Activated B cell treated with CpG ODN at 0.5 μM for 24 hours (primary cell): ENCODE results near the gene POM121. TPM values are rescaled to one million over a fixed set of nuclear protein-coding genes. Genes with fewer than 3 reads are reported as not detected.
A peak's percentile ranks its signal among the peaks of the same experiment; 100 is the strongest.
"Not testable (repeated sequence)": the region's sequence is repeated elsewhere in the genome, so short reads cannot be mapped to it uniquely, and the experiment has no call there.

Source experiments
- ATAC-seq: fragments of 200-7000 bp; cut with Tn5 transposase; one replicate; pipeline ENCODE4 v1.10.0; 2021; ENCODE audit warnings: low read depth, mild to moderate bottlenecking, moderate library complexity
- CTCF ChIA-PET: fragments of 350-600 bp; sonication (Branson Sonifier 250); formaldehyde crosslinking; loops from one replicate; lab custom pipeline; 2021; ENCODE audit warnings: antibody characterized with exemption; lab: Charles Lee
- POLR2A ChIA-PET: fragments of 350-600 bp; sonication (Branson Sonifier 250); formaldehyde crosslinking; loops from one replicate; lab custom pipeline; 2021; ENCODE audit warnings: antibody characterized with exemption; lab: Charles Lee
- DNase-seq: peaks from one replicate; pipeline ENCODE4 v3.0.0; 2022
- H3K27ac Mint-ChIP-seq: one replicate; pipeline ENCODE4 v1.8.0; 2020; ENCODE audit warnings: mixed read lengths
- H3K27me3 Mint-ChIP-seq: one replicate; pipeline ENCODE4 v1.8.0; 2021; ENCODE audit warnings: mixed read lengths
- H3K36me3 Mint-ChIP-seq: one replicate; pipeline ENCODE4 v1.8.0; 2021; ENCODE audit warnings: low read depth, mixed read lengths
- H3K4me1 Mint-ChIP-seq: one replicate; pipeline ENCODE4 v1.8.0; 2021; ENCODE audit warnings: mixed read lengths
- H3K4me3 Mint-ChIP-seq: one replicate; pipeline ENCODE4 v1.8.0; 2020; ENCODE audit warnings: mild to moderate bottlenecking, mixed read lengths
- H3K9me3 Mint-ChIP-seq: one replicate; pipeline ENCODE4 v1.8.0; 2020; ENCODE audit warnings: mixed read lengths
- intact Hi-C: fragments of 100-400 bp; cut with micrococcal nuclease; formaldehyde crosslinking; loops from one replicate; pipeline ENCODE4 v1.15.1; 2024
- total RNA-seq: library from RNA; stranded (reverse); gene quantifications from 2 replicates; pipeline ENCODE4 v1.2.3, GENCODE V29; 2022

Gene POM121
- total RNA-seq, 1 donor from 2014 or later: 46.7 TPM

DNA sequence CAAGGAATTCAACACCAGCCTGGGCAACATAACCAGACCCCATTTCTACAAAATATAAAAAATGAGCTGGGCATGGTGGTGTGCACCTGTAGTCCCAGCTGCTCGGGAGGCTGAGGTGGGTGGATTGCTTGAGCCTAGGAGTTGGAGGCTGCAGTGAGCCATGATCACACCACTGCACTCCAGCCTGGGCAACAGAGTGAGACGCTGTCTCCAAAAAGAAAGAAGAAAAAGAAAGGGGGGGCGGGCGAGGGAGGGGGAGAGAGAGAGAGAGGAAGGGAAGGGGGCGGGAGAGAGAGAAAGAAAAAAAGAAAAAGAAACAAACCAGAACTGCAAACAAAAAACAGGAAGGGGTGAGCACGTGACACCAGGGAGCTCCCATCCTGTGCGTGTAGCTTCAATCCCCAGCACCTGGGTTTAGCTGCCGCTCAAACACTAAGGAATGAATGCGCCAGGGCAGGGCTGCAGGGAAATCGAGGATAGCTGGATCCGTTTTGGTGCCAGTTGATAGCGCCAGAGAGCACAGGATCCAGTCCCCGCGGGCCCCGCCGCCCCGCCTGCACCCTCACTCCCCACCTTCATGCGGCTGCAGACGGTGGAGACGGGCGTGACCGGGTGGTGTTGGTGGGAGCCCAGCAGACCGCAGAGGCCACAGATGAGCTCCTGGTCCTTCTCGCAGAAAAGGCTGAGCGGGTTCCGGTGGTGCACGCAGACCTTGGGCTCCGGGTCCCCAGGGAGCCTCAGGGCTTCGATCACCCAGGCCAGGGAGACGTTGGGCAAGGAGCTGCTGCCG, 40.5 kb downstream of the POM121 start:
- CTCF ChIA-PET, H3K9me3 Mint-ChIP-seq, H3K27me3 Mint-ChIP-seq, POLR2A ChIA-PET, H3K27ac Mint-ChIP-seq, H3K4me3 Mint-ChIP-seq, H3K36me3 Mint-ChIP-seq, H3K4me1 Mint-ChIP-seq, intact Hi-C loops, DNase-seq: not testable (repeated sequence)
- ATAC-seq: peak; percentile 51

DNA sequence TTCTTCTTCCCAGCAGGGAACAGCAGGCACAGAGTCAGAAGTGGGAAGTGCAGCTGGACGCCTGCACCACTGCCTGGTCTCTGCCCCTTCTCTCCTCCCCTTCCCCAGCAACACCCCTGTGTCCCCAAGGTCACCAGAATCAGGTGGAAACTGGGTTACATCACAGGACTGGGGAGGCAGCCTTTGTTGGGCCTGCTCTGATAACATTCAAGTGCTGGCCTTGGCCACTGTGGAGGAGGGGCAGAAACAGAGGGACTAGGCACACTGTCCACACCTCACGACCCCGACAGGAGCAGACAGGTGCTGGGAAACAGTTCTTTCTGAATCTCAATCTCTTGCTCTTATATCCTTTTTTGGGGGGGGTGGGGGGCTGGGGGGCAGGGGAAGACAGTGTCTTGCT, 42.0 kb downstream of the POM121 start:
- POLR2A ChIA-PET, ATAC-seq, H3K27ac Mint-ChIP-seq, CTCF ChIA-PET, H3K9me3 Mint-ChIP-seq, H3K27me3 Mint-ChIP-seq, DNase-seq, H3K4me1 Mint-ChIP-seq, H3K4me3 Mint-ChIP-seq, H3K36me3 Mint-ChIP-seq, intact Hi-C loops: not testable (repeated sequence)

DNA sequence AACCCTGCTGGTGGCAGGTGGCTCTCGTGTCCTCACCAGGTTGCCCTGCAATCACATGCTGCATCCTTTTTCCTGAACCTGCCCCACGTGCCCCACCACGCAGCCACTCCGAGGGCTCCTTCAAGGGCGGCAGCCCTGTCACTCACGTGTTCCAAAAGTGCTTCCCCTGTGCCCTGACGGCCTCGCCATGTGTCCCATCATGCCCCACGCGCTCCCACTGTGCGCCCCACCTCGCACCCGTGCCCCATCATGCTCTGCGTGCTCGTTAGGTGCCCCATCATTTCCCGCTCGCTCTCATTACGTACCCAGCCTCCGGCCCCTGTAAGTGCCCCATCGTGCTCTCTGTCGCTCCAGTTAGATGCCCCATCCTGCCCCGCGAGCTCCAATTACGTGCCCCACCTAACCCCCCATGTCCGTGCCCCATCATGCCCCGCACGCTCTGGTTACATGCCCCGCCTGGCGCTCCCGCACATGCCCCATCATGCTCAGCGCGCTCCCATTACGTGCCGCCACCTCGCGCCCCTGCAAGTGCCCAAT, 44.2 kb downstream of the POM121 start, which contains the start of gene TRIM74:
TSS of gene TRIM74 (minus strand) at position 487 of the 537 bp plus-strand sequence. CDS start 3,309 bp downstream, outside the sequence.
- H3K4me3 Mint-ChIP-seq, H3K27ac Mint-ChIP-seq, intact Hi-C loops, H3K4me1 Mint-ChIP-seq, H3K9me3 Mint-ChIP-seq, ATAC-seq, POLR2A ChIA-PET, H3K36me3 Mint-ChIP-seq, H3K27me3 Mint-ChIP-seq, CTCF ChIA-PET, DNase-seq: not testable (repeated sequence)

DNA sequence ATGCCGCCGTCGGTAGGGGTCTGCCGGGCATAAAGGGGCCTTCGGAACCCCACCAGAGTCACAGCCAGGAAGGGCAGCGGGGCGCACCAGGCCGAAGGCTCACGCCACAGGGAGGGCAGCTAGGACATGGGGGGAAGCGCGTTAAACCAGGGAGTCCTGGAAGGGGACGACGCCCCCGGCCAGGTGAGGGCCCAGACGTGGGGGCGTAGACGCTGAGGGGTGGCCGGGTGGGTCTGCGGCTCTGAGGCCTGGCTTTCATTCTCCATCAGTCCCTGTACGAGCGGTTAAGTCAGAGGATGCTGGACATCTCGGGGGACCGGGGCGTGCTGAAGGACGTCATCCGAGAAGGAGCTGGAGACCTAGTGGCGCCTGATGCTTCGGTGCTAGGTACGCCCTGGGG, 44.8 kb downstream of the POM121 start:
- not testable (repeated sequence) for H3K9me3 Mint-ChIP-seq

DNA sequence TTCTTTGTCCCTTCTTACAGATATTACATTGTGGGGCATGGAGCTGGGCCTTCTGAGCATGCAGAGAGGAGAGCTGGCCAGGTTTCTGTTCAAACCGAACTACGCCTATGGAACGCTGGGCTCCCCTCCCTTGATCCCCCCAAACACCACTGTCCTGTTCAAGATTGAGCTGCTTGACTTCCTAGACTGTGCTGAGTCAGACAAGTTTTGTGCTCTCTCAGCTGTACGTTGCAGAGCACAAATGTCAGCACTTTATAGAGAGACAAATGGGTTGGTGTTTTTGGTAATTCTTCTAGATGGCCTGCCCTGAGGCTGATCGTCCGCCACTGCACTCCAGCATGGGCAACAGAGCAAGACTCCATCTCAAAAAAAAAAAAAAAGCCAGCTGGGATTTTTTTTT, 46.6 kb downstream of the POM121 start:
- H3K4me1 Mint-ChIP-seq, intact Hi-C loops, H3K36me3 Mint-ChIP-seq, H3K9me3 Mint-ChIP-seq, H3K27ac Mint-ChIP-seq, POLR2A ChIA-PET, CTCF ChIA-PET, DNase-seq, ATAC-seq, H3K27me3 Mint-ChIP-seq, H3K4me3 Mint-ChIP-seq: not testable (repeated sequence)

More for the DNA sequence above, 44.8 kb downstream of the POM121 start:
- DNase-seq, H3K4me1 Mint-ChIP-seq, H3K27ac Mint-ChIP-seq, ATAC-seq, H3K27me3 Mint-ChIP-seq, CTCF ChIA-PET, POLR2A ChIA-PET, intact Hi-C loops, H3K36me3 Mint-ChIP-seq, H3K4me3 Mint-ChIP-seq: not testable (repeated sequence)

DNA sequence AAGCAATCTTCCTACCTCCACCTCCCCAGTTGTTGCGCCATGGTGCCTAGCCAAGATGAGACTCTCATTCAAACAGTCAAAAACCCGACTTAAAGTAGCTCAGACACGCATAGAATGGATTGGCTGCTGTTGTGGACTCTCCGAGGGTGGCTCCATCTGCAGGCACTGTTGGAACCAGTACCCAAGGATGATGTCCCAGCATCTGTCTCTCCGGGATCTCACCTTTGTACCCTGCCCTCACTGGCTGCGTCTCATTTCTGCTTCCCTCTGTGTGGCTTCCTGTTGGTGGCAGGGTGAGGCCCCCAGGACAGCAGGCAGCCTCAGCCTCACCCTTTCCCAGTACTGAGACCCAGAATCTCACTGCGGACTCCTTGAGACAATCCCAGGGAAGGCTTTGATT, 49.9 kb downstream of the POM121 start:
- CTCF ChIA-PET, ATAC-seq: not testable (repeated sequence)

DNA sequence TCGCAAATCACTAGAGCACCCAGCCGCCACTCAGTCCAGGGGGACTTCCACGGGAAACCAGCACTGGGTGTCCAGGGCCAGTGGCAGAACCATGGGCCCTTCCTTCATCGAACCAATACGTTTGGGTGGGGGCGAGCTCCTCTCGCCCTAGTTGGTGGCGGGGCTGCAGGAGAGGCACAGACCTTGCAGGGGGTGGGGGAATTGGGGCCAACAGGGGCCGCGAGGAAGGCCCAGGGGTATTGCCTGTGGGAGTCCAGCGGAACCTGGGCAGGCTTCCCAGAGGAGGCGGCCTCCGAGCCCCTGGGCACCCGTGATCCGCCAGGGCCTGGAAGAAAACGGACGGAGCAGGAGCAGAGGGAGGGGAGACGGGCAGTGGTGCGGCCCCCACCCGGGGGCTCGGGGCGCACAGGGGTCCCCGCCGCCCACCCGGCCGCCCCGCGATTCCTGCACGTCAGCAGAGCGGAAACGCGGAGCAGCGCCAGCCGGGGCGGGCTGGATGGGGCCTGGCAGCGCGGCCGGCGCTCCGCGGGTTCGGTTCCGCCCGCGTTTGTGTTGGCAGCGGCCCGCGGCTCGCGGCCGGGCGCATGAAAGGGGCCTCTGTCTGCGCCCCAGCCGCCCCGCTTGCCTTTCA, 50.9 kb downstream of the POM121 start:
- H3K4me1 Mint-ChIP-seq, DNase-seq, H3K9me3 Mint-ChIP-seq, intact Hi-C loops, POLR2A ChIA-PET, CTCF ChIA-PET, H3K27me3 Mint-ChIP-seq, H3K4me3 Mint-ChIP-seq, H3K27ac Mint-ChIP-seq, H3K36me3 Mint-ChIP-seq, ATAC-seq: not testable (repeated sequence)

More for the DNA sequence above, 49.9 kb downstream of the POM121 start:
- POLR2A ChIA-PET, DNase-seq, H3K27me3 Mint-ChIP-seq, H3K9me3 Mint-ChIP-seq, H3K27ac Mint-ChIP-seq, H3K4me3 Mint-ChIP-seq, H3K36me3 Mint-ChIP-seq, intact Hi-C loops, H3K4me1 Mint-ChIP-seq: not testable (repeated sequence)

DNA sequence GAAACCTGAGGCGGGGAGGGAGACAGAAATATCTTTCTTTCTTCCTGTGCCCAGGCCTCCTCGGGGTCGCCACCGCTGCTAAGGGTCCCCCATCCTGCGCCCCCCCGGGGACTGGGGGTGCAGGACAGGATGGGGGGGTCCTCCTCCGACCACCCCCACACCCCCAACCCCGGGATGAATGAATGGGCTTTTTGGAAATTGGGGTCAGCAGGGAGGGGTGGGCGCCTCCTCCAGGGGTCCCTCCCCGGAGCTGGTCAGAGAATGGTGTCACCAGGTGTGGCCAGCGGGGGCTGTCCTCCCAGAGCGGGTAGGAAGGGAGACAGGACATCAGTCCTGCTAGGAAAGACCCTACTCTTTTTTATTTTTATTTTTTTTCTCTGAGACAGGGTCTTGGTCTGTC, 51.5 kb downstream of the POM121 start:
- DNase-seq, H3K36me3 Mint-ChIP-seq, POLR2A ChIA-PET, H3K9me3 Mint-ChIP-seq, H3K27me3 Mint-ChIP-seq, intact Hi-C loops, CTCF ChIA-PET, H3K4me3 Mint-ChIP-seq, H3K27ac Mint-ChIP-seq, H3K4me1 Mint-ChIP-seq, ATAC-seq: not testable (repeated sequence)

DNA sequence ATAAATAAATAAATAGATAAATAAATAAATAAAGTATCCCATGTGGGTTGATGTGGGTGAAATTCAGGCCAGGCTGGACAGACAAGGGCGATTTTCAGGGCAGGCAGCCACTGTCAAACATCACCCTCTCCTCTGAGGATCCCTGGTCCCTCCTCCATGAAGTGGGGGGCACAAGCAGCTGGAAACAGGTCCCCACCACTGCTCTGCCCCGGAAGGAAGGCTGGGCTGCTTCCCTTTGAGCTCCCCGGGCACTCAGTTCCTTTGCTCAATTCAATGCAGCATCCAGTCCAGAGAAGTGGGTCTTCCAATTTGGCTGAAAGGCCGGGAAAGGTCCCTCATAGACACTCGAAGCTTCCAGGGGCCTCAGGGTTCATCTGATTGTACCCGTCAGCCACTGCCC, 55.5 kb downstream of the POM121 start:
- CTCF ChIA-PET, H3K4me1 Mint-ChIP-seq, H3K9me3 Mint-ChIP-seq, H3K27me3 Mint-ChIP-seq, DNase-seq, H3K4me3 Mint-ChIP-seq, ATAC-seq, H3K27ac Mint-ChIP-seq, POLR2A ChIA-PET, H3K36me3 Mint-ChIP-seq, intact Hi-C loops: not testable (repeated sequence)

DNA sequence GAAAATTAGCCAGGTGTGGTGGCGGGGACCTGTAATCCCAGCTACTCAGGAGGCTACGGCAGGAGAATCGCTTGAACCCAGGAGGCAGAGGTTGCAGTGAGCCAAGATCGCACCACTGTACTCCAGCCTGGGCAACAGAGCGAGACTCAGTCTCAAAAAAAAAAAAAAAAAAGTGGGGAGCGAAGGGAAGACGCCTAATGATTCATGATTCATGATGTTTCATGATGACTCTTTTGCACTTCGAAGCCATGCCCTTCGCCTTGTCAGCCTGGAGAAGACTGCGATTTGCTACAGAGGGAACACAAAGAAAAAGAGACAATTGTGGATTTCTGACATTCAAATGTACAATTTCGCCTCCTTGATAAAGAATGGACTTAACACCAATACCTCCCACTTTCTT, 57.2 kb downstream of the POM121 start:
- not testable (repeated sequence) for H3K9me3 Mint-ChIP-seq

DNA sequence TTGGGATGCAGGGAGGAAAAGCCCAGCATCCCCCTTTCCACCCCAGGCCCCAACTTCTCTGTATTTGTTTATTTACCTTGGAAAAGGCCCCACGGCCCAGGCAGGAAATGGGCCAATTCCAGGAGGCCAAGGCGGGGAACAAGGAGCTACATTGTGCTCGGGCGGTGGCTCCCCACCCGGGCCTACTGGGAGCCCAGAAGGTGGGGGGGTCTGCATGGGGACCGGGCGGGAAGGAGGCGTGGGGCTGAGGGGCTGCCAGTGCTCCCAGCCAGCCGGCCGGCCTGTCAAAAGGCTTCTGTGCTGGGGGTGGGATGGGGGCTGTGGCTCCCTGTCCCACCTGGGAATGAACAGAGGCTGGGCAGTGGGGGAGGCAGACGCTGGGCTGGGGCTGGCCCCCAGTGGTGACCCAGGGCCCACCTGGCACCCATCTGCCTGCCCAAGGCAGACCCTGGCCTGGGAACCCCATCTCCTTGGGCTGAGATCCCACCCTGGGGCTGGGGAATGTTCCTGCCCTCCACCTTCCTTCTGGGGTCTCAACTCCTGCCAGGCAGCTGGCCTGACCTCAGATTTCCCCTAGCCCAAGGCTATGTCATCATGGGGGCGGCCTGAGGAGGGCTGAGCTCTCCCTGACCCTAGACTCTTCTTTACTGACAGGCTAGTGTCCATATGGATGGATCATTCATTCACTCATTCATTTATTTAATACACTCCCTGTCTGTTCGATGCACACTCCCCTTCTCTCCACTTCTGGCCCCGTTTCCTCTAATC, 65.4 kb downstream of the POM121 start:
- H3K36me3 Mint-ChIP-seq, ATAC-seq, intact Hi-C loops, H3K27ac Mint-ChIP-seq, H3K9me3 Mint-ChIP-seq, DNase-seq, CTCF ChIA-PET, H3K4me1 Mint-ChIP-seq, POLR2A ChIA-PET, H3K4me3 Mint-ChIP-seq, H3K27me3 Mint-ChIP-seq: not testable (repeated sequence)

More for the DNA sequence above, 57.2 kb downstream of the POM121 start:
- DNase-seq, H3K4me3 Mint-ChIP-seq, ATAC-seq, intact Hi-C loops, H3K36me3 Mint-ChIP-seq, H3K27ac Mint-ChIP-seq, POLR2A ChIA-PET, H3K27me3 Mint-ChIP-seq, CTCF ChIA-PET, H3K4me1 Mint-ChIP-seq: not testable (repeated sequence)
